Measurements from ENCODE around the gene LCOR. TPM values are rescaled to one million over a fixed set of nuclear protein-coding genes. Genes with fewer than 3 reads are reported as not detected.

The LCOR gene
- total RNA-seq, 6 experiments from 2014 or later, result 26.5 to 32.6 (median 29.3) TPM

- H3K36me3 Mint-ChIP-seq (ENCODE audit: low read depth), result peaks cover 9% of the 10 kb centered on the region
- peaks cover 9% of the 10 kb centered on the region for H3K9me3 Mint-ChIP-seq
- H3K4me1 Mint-ChIP-seq (ENCODE audit: low read depth), result peaks cover 44% of the 10 kb centered on the region
- DNase-seq, result no peak
- TF ChIP-seq CTCF (IDR thresholded peaks at IDR 0.05), result no peak
- peak overlapping the region; percentile 79 for H3K4me3 Mint-ChIP-seq
- H3K27ac Mint-ChIP-seq, result peak overlapping the region; percentile 93
- H3K27me3 Mint-ChIP-seq (ENCODE audit: insufficient read depth), result no peaks in the 10 kb centered on the region; the same call in 1 of the 2 replicates
Observed at GRCh38 chr10:97023401-97024167, 191.5 kb downstream of the LCOR start.

GRCh38 chr10:97024168-97025073, 192.3 kb downstream of the LCOR start:
- H3K36me3 Mint-ChIP-seq (ENCODE audit: low read depth), result peaks cover 13% of the 10 kb centered on the region
- peak overlapping the region; percentile 93 for H3K27ac Mint-ChIP-seq
- DNase-seq, result peak; percentile 69
- peaks cover 52% of the 10 kb centered on the region for H3K4me1 Mint-ChIP-seq (ENCODE audit: low read depth)
- H3K4me3 Mint-ChIP-seq, result peak overlapping the region; percentile 79
- no peak for TF ChIP-seq CTCF (IDR thresholded peaks at IDR 0.05)
- no peaks in the 10 kb centered on the region; the same call in 1 of the 2 replicates for H3K27me3 Mint-ChIP-seq (ENCODE audit: insufficient read depth)
- peaks cover 10% of the 10 kb centered on the region for H3K9me3 Mint-ChIP-seq

GRCh38 chr10:97025613-97026242, 193.6 kb downstream of the LCOR start:
- peaks cover 13% of the 10 kb centered on the region for H3K36me3 Mint-ChIP-seq (ENCODE audit: low read depth)
- peaks cover 10% of the 10 kb centered on the region for H3K9me3 Mint-ChIP-seq
- H3K4me3 Mint-ChIP-seq, result no peak overlapping the region
- peak; percentile 12 for DNase-seq
- H3K27ac Mint-ChIP-seq, result no peak overlapping the region
- no peaks in the 10 kb centered on the region; the same call in 1 of the 2 replicates for H3K27me3 Mint-ChIP-seq (ENCODE audit: insufficient read depth)
- peak; percentile 82 for TF ChIP-seq CTCF (IDR thresholded peaks at IDR 0.05)
- H3K4me1 Mint-ChIP-seq (ENCODE audit: low read depth), result peaks cover 53% of the 10 kb centered on the region

- DNase-seq, result peak; percentile 79
Observed at GRCh38 chr10:97028126-97028831, 196.2 kb downstream of the LCOR start.

More at GRCh38 chr10:97028126-97028831, 196.2 kb downstream of the LCOR start:
- peak overlapping the region; percentile 25 for H3K27ac Mint-ChIP-seq
- H3K36me3 Mint-ChIP-seq (ENCODE audit: low read depth), result peaks cover 13% of the 10 kb centered on the region
- peaks cover 10% of the 10 kb centered on the region for H3K9me3 Mint-ChIP-seq
- peaks cover 3% of the 10 kb centered on the region; the same call in 1 of the 2 replicates for H3K27me3 Mint-ChIP-seq (ENCODE audit: insufficient read depth)
- H3K4me3 Mint-ChIP-seq, result no peak overlapping the region
- H3K4me1 Mint-ChIP-seq (ENCODE audit: low read depth), result peaks cover 42% of the 10 kb centered on the region
- no peak for TF ChIP-seq CTCF (IDR thresholded peaks at IDR 0.05)

Data from HFFc6 (cell line).